ENCODE results near the gene PRKAG2.

Gene PRKAG2

GRCh38 chr7:151818674-151819519, 58.0 kb downstream of the PRKAG2 start:
- no peak overlapping the region for H2AFZ ChIP-seq
- TF ChIP-seq CTCF (IDR thresholded peaks at IDR 0.05) = no peak
- no peaks in the 10 kb centered on the region for H3K4me1 ChIP-seq
- H3K27me3 ChIP-seq (ENCODE audit: control insufficient read depth, insufficient read depth, low read length) = no peaks in the 10 kb centered on the region
- no peak overlapping the region for H3K27ac ChIP-seq
- no peaks in the 10 kb centered on the region for H3K36me3 ChIP-seq (ENCODE audit: control insufficient read depth, insufficient read depth, low read length)
- no peak overlapping the region for H3K4me2 ChIP-seq (ENCODE audit: low read length)
- H3K4me3 ChIP-seq (ENCODE audit: low read depth, low read length) = no peak overlapping the region
- no peaks in the 10 kb centered on the region for H3K9me3 ChIP-seq (ENCODE audit: control insufficient read depth, low read length)
- no peak overlapping the region for H3K9ac ChIP-seq
- no peaks in the 10 kb centered on the region for H3K79me2 ChIP-seq

- no peak overlapping the region for H2AFZ ChIP-seq
- TF ChIP-seq CTCF (IDR thresholded peaks at IDR 0.05) = no peak
- H3K4me2 ChIP-seq (ENCODE audit: low read length) = no peak overlapping the region
- H3K36me3 ChIP-seq (ENCODE audit: control insufficient read depth, insufficient read depth, low read length) = no peaks in the 10 kb centered on the region
- H3K4me1 ChIP-seq = no peaks in the 10 kb centered on the region
- no peaks in the 10 kb centered on the region for H3K79me2 ChIP-seq
- H3K9me3 ChIP-seq (ENCODE audit: control insufficient read depth, low read length) = no peaks in the 10 kb centered on the region
- no peak overlapping the region for H3K9ac ChIP-seq
- H3K4me3 ChIP-seq (ENCODE audit: low read depth, low read length) = no peak overlapping the region
- H3K27ac ChIP-seq = no peak overlapping the region
- H3K27me3 ChIP-seq (ENCODE audit: control insufficient read depth, insufficient read depth, low read length) = no peaks in the 10 kb centered on the region
Observed at GRCh38 chr7:151817981-151818673, 58.8 kb downstream of the PRKAG2 start.

- Histone ChIP-seq H3K4me3 (ENCODE audit: low read depth, low read length) (no peak overlapping the region), H3K27ac (no peak overlapping the region), H3K79me2 (no peaks in the 10 kb centered on the region), H3K4me1 (no peaks in the 10 kb centered on the region), H3K9ac (no peak overlapping the region), H2AFZ (no peak overlapping the region), H3K27me3 (ENCODE audit: control insufficient read depth, insufficient read depth, low read length) (no peaks in the 10 kb centered on the region), H3K36me3 (ENCODE audit: control insufficient read depth, insufficient read depth, low read length) (no peaks in the 10 kb centered on the region), H3K4me2 (ENCODE audit: low read length) (no peak overlapping the region), H3K9me3 (ENCODE audit: control insufficient read depth, low read length) (no peaks in the 10 kb centered on the region)
- TF ChIP-seq CTCF (IDR thresholded peaks at IDR 0.05) = no peak
Observed at GRCh38 chr7:151817315-151817690, 59.6 kb downstream of the PRKAG2 start.

GRCh38 chr7:151816562-151817314, 60.2 kb downstream of the PRKAG2 start:
- H3K9me3 ChIP-seq (ENCODE audit: control insufficient read depth, low read length) = no peaks in the 10 kb centered on the region
- no peak for TF ChIP-seq CTCF (IDR thresholded peaks at IDR 0.05)

More at GRCh38 chr7:151816562-151817314, 60.2 kb downstream of the PRKAG2 start:
- Histone ChIP-seq H3K4me3 (ENCODE audit: low read depth, low read length) (no peak overlapping the region), H3K9ac (no peak overlapping the region), H3K36me3 (ENCODE audit: control insufficient read depth, insufficient read depth, low read length) (no peaks in the 10 kb centered on the region), H3K4me2 (ENCODE audit: low read length) (no peak overlapping the region), H3K27ac (no peak overlapping the region), H2AFZ (no peak overlapping the region), H3K4me1 (no peaks in the 10 kb centered on the region), H3K79me2 (no peaks in the 10 kb centered on the region), H3K27me3 (ENCODE audit: control insufficient read depth, insufficient read depth, low read length) (no peaks in the 10 kb centered on the region)
